ENCODE results near the gene TMEFF2.

Gene TMEFF2

DNA sequence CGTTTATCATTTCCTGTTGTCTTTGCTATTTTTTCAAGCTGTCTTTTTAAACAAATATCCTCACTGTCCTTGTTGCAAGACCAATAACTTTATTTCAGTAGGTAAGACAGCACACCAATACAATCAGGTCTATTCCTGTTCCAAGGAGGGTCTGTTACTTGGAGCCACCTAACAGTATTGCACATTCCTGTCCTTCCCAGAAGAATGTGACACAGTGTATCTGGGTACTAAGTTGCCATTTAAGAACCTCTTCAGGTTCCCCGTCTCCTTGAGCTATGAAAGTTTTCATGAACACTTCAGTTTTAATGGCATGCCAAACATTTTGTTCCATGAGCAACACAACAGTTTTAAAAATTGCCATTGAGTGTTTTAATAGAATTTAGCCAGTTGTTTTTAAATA lies 209.0 kb downstream of the TMEFF2 start:
- H3K4me1 ChIP-seq (ENCODE audit: control insufficient read depth, insufficient read depth, low read length) = no peaks in the 10 kb centered on the region
- no peaks in the 10 kb centered on the region for H3K9me3 ChIP-seq (ENCODE audit: control insufficient read depth, insufficient read depth, low read depth, low read length)
- no peak for TF ChIP-seq TRIM28 (IDR thresholded peaks at IDR 0.05; ENCODE audit: borderline replicate concordance, low read length)
- TF ChIP-seq ZNF549 (tag by site-specific recombination; IDR thresholded peaks at IDR 0.05) = no peak
- TF ChIP-seq SP2 (tag by site-specific recombination; IDR thresholded peaks at IDR 0.05) = no peak
- TF ChIP-seq ZNF530 (tag by site-specific recombination; IDR thresholded peaks at IDR 0.05; ENCODE audit: low read depth) = no peak
- TF ChIP-seq ZNF335 (tag by site-specific recombination; conservative IDR thresholded peaks at IDR 0.05) = no peak
- no peak for TF ChIP-seq ZNF837 (tag by site-specific recombination; IDR thresholded peaks at IDR 0.05)
- no peak for TF ChIP-seq ZNF133 (tag by site-specific recombination; IDR thresholded peaks at IDR 0.05)
- no peak for TF ChIP-seq ZNF501 (tag by site-specific recombination; IDR thresholded peaks at IDR 0.05)
- no peak for TF ChIP-seq ZNF214 (tag by site-specific recombination; IDR thresholded peaks at IDR 0.05; ENCODE audit: borderline replicate concordance)
- TF ChIP-seq ZNF670 (tag by site-specific recombination; IDR thresholded peaks at IDR 0.05; ENCODE audit: low read depth) = no peak
- H3K4me3 ChIP-seq (ENCODE audit: low read depth, low read length) = no peak overlapping the region
- ChIA-PET POLR2A (no interaction called here), CTCF (no interaction called here)
- H3K36me3 ChIP-seq (ENCODE audit: control insufficient read depth in 2 of 2, insufficient read depth in 1 of 2, low read length in 2 of 2) = no peaks in the 10 kb centered on the region
- no peak overlapping the region for H3K27ac ChIP-seq (ENCODE audit: extremely low read depth, low read depth, low read length)

DNA sequence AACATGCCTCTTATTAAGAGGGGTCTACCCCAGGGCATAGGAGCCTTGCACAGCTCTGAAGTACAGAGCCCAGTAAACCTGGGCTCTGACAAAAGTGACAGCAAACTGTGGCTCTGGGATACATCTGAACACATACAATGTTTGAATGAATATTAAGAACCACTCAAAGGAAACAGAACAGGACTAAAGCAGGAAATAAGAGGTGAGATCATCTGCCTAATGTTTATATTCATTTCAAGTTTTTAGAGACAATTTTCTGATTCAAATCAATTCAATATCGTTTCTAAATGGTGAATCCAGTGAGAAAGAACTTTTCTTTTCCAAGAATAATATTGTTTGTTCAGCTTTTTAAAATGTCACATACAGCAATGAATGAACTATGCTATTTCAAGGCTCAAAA lies 211.1 kb downstream of the TMEFF2 start:
- CTCF ChIA-PET = no interaction called here
- POLR2A ChIA-PET = no interaction called here
- H3K4me3 ChIP-seq (ENCODE audit: low read depth, low read length) = no peak overlapping the region
- H3K27ac ChIP-seq (ENCODE audit: extremely low read depth, low read depth, low read length) = no peak overlapping the region
- H3K4me1 ChIP-seq (ENCODE audit: control insufficient read depth, insufficient read depth, low read length) = no peaks in the 10 kb centered on the region
- no peaks in the 10 kb centered on the region for H3K36me3 ChIP-seq (ENCODE audit: control insufficient read depth in 2 of 2, insufficient read depth in 1 of 2, low read length in 2 of 2)
- no peaks in the 10 kb centered on the region for H3K9me3 ChIP-seq (ENCODE audit: control insufficient read depth, insufficient read depth, low read depth, low read length)
- TF ChIP-seq ZNF132 (tag by site-specific recombination; IDR thresholded peaks at IDR 0.05; ENCODE audit: borderline replicate concordance) = no peak
- no peak for TF ChIP-seq ZNF658 (tag by site-specific recombination; IDR thresholded peaks at IDR 0.05)
- TF ChIP-seq BCL11B (tag by site-specific recombination; IDR thresholded peaks at IDR 0.05; ENCODE audit: low read depth) = no peak
- TF ChIP-seq FEZF1 (tag by site-specific recombination; IDR thresholded peaks at IDR 0.05) = no peak
- TF ChIP-seq, protein P1, sequence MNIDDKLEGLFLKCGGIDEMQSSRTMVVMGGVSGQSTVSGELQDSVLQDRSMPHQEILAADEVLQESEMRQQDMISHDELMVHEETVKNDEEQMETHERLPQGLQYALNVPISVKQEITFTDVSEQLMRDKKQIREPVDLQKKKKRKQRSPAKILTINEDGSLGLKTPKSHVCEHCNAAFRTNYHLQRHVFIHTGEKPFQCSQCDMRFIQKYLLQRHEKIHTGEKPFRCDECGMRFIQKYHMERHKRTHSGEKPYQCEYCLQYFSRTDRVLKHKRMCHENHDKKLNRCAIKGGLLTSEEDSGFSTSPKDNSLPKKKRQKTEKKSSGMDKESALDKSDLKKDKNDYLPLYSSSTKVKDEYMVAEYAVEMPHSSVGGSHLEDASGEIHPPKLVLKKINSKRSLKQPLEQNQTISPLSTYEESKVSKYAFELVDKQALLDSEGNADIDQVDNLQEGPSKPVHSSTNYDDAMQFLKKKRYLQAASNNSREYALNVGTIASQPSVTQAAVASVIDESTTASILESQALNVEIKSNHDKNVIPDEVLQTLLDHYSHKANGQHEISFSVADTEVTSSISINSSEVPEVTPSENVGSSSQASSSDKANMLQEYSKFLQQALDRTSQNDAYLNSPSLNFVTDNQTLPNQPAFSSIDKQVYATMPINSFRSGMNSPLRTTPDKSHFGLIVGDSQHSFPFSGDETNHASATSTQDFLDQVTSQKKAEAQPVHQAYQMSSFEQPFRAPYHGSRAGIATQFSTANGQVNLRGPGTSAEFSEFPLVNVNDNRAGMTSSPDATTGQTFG (tag by site-specific recombination; IDR thresholded peaks at IDR 0.05; ENCODE audit: borderline replicate concordance) = no peak
- TF ChIP-seq ZNF19 (tag by site-specific recombination; IDR thresholded peaks at IDR 0.05; ENCODE audit: low read depth) = no peak
- no peak for TF ChIP-seq ZNF555 (tag by site-specific recombination; conservative IDR thresholded peaks at IDR 0.05)
- no peak for TF ChIP-seq BCL11A (tag by site-specific recombination; IDR thresholded peaks at IDR 0.05; ENCODE audit: low read depth)
- no peak for TF ChIP-seq REPIN1 (tag by site-specific recombination; IDR thresholded peaks at IDR 0.05; ENCODE audit: low read depth)
- TF ChIP-seq ZNF660 (tag by site-specific recombination; IDR thresholded peaks at IDR 0.05) = no peak
- TF ChIP-seq ZNF776 (tag by site-specific recombination; IDR thresholded peaks at IDR 0.05; ENCODE audit: borderline replicate concordance) = no peak
- no peak for TF ChIP-seq KLF9 (tag by site-specific recombination; IDR thresholded peaks at IDR 0.05; ENCODE audit: low read depth)
- no peak for TF ChIP-seq ZNF140 (tag by site-specific recombination; IDR thresholded peaks at IDR 0.05)
- TF ChIP-seq, protein P2, sequence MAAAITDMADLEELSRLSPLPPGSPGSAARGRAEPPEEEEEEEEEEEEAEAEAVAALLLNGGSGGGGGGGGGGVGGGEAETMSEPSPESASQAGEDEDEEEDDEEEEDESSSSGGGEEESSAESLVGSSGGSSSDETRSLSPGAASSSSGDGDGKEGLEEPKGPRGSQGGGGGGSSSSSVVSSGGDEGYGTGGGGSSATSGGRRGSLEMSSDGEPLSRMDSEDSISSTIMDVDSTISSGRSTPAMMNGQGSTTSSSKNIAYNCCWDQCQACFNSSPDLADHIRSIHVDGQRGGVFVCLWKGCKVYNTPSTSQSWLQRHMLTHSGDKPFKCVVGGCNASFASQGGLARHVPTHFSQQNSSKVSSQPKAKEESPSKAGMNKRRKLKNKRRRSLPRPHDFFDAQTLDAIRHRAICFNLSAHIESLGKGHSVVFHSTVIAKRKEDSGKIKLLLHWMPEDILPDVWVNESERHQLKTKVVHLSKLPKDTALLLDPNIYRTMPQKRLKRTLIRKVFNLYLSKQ (tag by site-specific recombination; IDR thresholded peaks at IDR 0.05; ENCODE audit: borderline replicate concordance) = no peak
- TF ChIP-seq ZNF248 (tag by site-specific recombination; IDR thresholded peaks at IDR 0.05) = no peak
- TF ChIP-seq, protein P3, sequence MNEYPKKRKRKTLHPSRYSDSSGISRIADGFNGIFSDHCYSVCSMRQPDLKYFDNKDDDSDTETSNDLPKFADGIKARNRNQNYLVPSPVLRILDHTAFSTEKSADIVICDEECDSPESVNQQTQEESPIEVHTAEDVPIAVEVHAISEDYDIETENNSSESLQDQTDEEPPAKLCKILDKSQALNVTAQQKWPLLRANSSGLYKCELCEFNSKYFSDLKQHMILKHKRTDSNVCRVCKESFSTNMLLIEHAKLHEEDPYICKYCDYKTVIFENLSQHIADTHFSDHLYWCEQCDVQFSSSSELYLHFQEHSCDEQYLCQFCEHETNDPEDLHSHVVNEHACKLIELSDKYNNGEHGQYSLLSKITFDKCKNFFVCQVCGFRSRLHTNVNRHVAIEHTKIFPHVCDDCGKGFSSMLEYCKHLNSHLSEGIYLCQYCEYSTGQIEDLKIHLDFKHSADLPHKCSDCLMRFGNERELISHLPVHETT (tag by site-specific recombination; IDR thresholded peaks at IDR 0.05) = no peak
- no peak for TF ChIP-seq ZNF221 (tag by site-specific recombination; IDR thresholded peaks at IDR 0.05; ENCODE audit: borderline replicate concordance)
- no peak for TF ChIP-seq ZNF544 (tag by site-specific recombination; IDR thresholded peaks at IDR 0.05)
- TF ChIP-seq ZNF138 (tag by site-specific recombination; IDR thresholded peaks at IDR 0.05; ENCODE audit: borderline replicate concordance) = no peak

Measured in HEK293 (cell line).